Right atrium auricular region (tissue), 2 donors: ENCODE measurements around the gene MED12L. TPM values are rescaled to one million over a fixed set of nuclear protein-coding genes. Genes with fewer than 3 reads are reported as not detected.

Source experiments
- DNase-seq: peaks from one replicate; pipeline ENCODE4 v3.0.0-alpha.2; 2019; ENCODE audit warnings: low spot score
- H3K27ac ChIP-seq, 2 donors: fragments of 200-600 bp; sonication (generic); 1 replicate in 1 of 2; 2 replicates in 1 of 2; pipeline ENCODE4 v1.5.1; 2016 to 2019
- H3K27me3 ChIP-seq, 2 donors: fragments of 200-600 bp; sonication (generic); one replicate each; pipeline versions ENCODE4 v1.5.1 to v1.6.0; 2017 to 2019
- H3K36me3 ChIP-seq: fragments of 200-600 bp; sonication (generic); one replicate; pipeline ENCODE4 v1.5.1; 2016
- H3K4me1 ChIP-seq, 2 donors: fragments of 200-600 bp; sonication (generic); one replicate each; pipeline versions ENCODE4 v1.5.1 to v1.6.0; 2017 to 2019
- H3K4me3 ChIP-seq, 2 donors: fragments of 200-600 bp; sonication (generic); 1 replicate in 1 of 2; 2 replicates in 1 of 2; pipeline ENCODE4 v1.5.1; 2017 to 2019; ENCODE audit warnings: mild to moderate bottlenecking in 1 of 2, moderate library complexity in 1 of 2
- H3K9me3 ChIP-seq, 2 donors: fragments of 200-600 bp; sonication (generic); one replicate each; pipeline ENCODE4 v1.5.1; 2019
- CTCF ChIP-seq, 2 donors: fragments of 200-600 bp; sonication (generic); IDR thresholded peaks; one replicate each; pipeline ENCODE4 v1.5.1; 2019; ENCODE audit warnings: antibody characterized with exemption in 2 of 2
- total RNA-seq, 2 donors: library from RNA; depleted of rRNA; stranded (reverse); fragments of >200 nt; gene quantifications; one replicate each; pipeline ENCODE4 v1.1.0, GENCODE V29; 2016

Gene MED12L
- total RNA-seq, 2 donors from 2014 or later, result 0.07 to 0.35 TPM

- H3K36me3 ChIP-seq, result no peaks in the 10 kb centered on the region
Measured at GRCh38 chr3:151467069-151467468, 381.6 kb downstream of the MED12L start.

GRCh38 chr3:151468284-151468917 lies 382.9 kb downstream of the MED12L start:
- no peak overlapping the region for H3K27ac ChIP-seq
- no peaks in the 10 kb centered on the region for H3K27me3 ChIP-seq
- peak; percentile 70 to 88 for TF ChIP-seq CTCF (IDR thresholded peaks at IDR 0.05)
- H3K36me3 ChIP-seq, result no peaks in the 10 kb centered on the region
- H3K9me3 ChIP-seq, result no peaks in the 10 kb centered on the region
- no peaks in the 10 kb centered on the region for H3K4me1 ChIP-seq
- H3K4me3 ChIP-seq, result no peak overlapping the region
- DNase-seq, result no peak

More at GRCh38 chr3:151467069-151467468, 381.6 kb downstream of the MED12L start:
- TF ChIP-seq CTCF (IDR thresholded peaks at IDR 0.05), result no peak
- H3K27me3 ChIP-seq, result no peaks in the 10 kb centered on the region
- H3K4me3 ChIP-seq, result no peak overlapping the region
- H3K9me3 ChIP-seq, result no peaks in the 10 kb centered on the region
- no peak for DNase-seq
- H3K4me1 ChIP-seq, result no peaks in the 10 kb centered on the region
- H3K27ac ChIP-seq, result no peak overlapping the region

GRCh38 chr3:151476344-151477018 lies 391.0 kb downstream of the MED12L start:
- no peak overlapping the region for H3K4me3 ChIP-seq
- H3K27ac ChIP-seq, result no peak overlapping the region
- no peaks in the 10 kb centered on the region for H3K4me1 ChIP-seq
- H3K9me3 ChIP-seq, result peaks cover 0 to 5% of the 10 kb centered on the region in 2 donors
- H3K36me3 ChIP-seq, result no peaks in the 10 kb centered on the region
- TF ChIP-seq CTCF (IDR thresholded peaks at IDR 0.05), result no peak
- no peaks in the 10 kb centered on the region for H3K27me3 ChIP-seq
- DNase-seq, result no peak

GRCh38 chr3:151477591-151478334 lies 392.3 kb downstream of the MED12L start:
- Histone ChIP-seq H3K9me3 (peaks cover 0 to 18% of the 10 kb centered on the region in 2 donors), H3K4me3 (no peak overlapping the region), H3K27ac (no peak overlapping the region), H3K4me1 (no peaks in the 10 kb centered on the region), H3K36me3 (no peaks in the 10 kb centered on the region), H3K27me3 (no peaks in the 10 kb centered on the region)
- TF ChIP-seq CTCF (IDR thresholded peaks at IDR 0.05), result no peak
- DNase-seq, result no peak

GRCh38 chr3:151478335-151478697 lies 392.9 kb downstream of the MED12L start:
- no peaks in the 10 kb centered on the region for H3K4me1 ChIP-seq
- no peak for DNase-seq
- no peak overlapping the region for H3K27ac ChIP-seq
- no peak for TF ChIP-seq CTCF (IDR thresholded peaks at IDR 0.05)
- H3K4me3 ChIP-seq, result no peak overlapping the region
- H3K9me3 ChIP-seq, result peaks cover 0 to 21% of the 10 kb centered on the region in 2 donors
- H3K27me3 ChIP-seq, result no peaks in the 10 kb centered on the region
- no peaks in the 10 kb centered on the region for H3K36me3 ChIP-seq
